A673 (cell line): ENCODE measurements around the gene ABHD1.

Source experiments
- CTCF ChIP-seq: fragments of 300-800, 200-600 bp; sonication (generic); conservative IDR thresholded peaks from 2 replicates; pipeline ENCODE4 v1.5.1; 2017; ENCODE audit warnings: low read depth, mild to moderate bottlenecking, antibody characterized with exemption, low read length, moderate library complexity, mixed read lengths
- EZH2 ChIP-seq: fragments of 200-600 bp; sonication (generic); IDR thresholded peaks from 2 replicates; pipeline ENCODE4 v1.6.1; 2017; ENCODE audit warnings: borderline replicate concordance, low read depth, mild to moderate bottlenecking, mixed read lengths, antibody characterized with exemption, low read length; ENCODE audit not compliant: poor library complexity, severe bottlenecking

GRCh38 chr2:27179344-27180000, 55.9 kb downstream of the ABHD1 start:
- no peak for TF ChIP-seq CTCF
- TF ChIP-seq EZH2 = no peak
